ENCODE results near the gene JMJD8.

Gene JMJD8

GRCh38 chr16:659618-660017 lies 24.5 kb downstream of the JMJD8 start:
- no peak for DNase-seq (ENCODE audit: low read depth)

GRCh38 chr16:658679-659571 lies 25.2 kb downstream of the JMJD8 start:
- DNase-seq (ENCODE audit: low read depth): no peak

- no peak for DNase-seq (ENCODE audit: low read depth)
Observed at GRCh38 chr16:657487-657886, 26.6 kb downstream of the JMJD8 start.

GRCh38 chr16:654034-654433 lies 30.1 kb downstream of the JMJD8 start:
- no peak for DNase-seq (ENCODE audit: low read depth)

GRCh38 chr16:652454-653305 lies 31.5 kb downstream of the JMJD8 start:
- no peak for DNase-seq (ENCODE audit: low read depth)

GRCh38 chr16:651844-652243 lies 32.3 kb downstream of the JMJD8 start:
- no peak for DNase-seq (ENCODE audit: low read depth)

- no peak for DNase-seq (ENCODE audit: low read depth)
Observed at GRCh38 chr16:649631-650030, 34.5 kb downstream of the JMJD8 start.

- DNase-seq (ENCODE audit: low read depth): peak; percentile 91
Observed at GRCh38 chr16:648781-649589, 35.1 kb downstream of the JMJD8 start, which contains the start of gene WDR90. Gene WDR90 (plus strand): TSS chr16:649365. CDS start chr16:649417, 52 bp downstream.

GRCh38 chr16:648071-648780 lies 35.9 kb downstream of the JMJD8 start:
- DNase-seq (ENCODE audit: low read depth): no peak

GRCh38 chr16:647173-647902 lies 36.8 kb downstream of the JMJD8 start:
- DNase-seq (ENCODE audit: low read depth): no peak

GRCh38 chr16:646679-647172 lies 37.4 kb downstream of the JMJD8 start:
- DNase-seq (ENCODE audit: low read depth): no peak

GRCh38 chr16:645852-646678 lies 38.1 kb downstream of the JMJD8 start:
- DNase-seq (ENCODE audit: low read depth): no peak

- no peak for DNase-seq (ENCODE audit: low read depth)
Observed at GRCh38 chr16:644556-644955, 39.6 kb downstream of the JMJD8 start.

GRCh38 chr16:643050-643368 lies 41.1 kb downstream of the JMJD8 start:
- DNase-seq (ENCODE audit: low read depth): no peak

- DNase-seq (ENCODE audit: low read depth): no peak
Observed at GRCh38 chr16:642189-643049, 41.7 kb downstream of the JMJD8 start.

- DNase-seq (ENCODE audit: low read depth): peak; percentile 46
Observed at GRCh38 chr16:641326-642188, 42.6 kb downstream of the JMJD8 start, which contains the start of gene MCRIP2. Gene MCRIP2 (plus strand): TSS chr16:641828. CDS start chr16:641992, 164 bp downstream.

GRCh38 chr16:640614-641013 lies 43.5 kb downstream of the JMJD8 start:
- DNase-seq (ENCODE audit: low read depth): no peak

- no peak for DNase-seq (ENCODE audit: low read depth)
Observed at GRCh38 chr16:638836-639235, 45.3 kb downstream of the JMJD8 start.

Data from stimulated activated CD8-positive, alpha-beta memory T cell treated with anti-CD3 and anti-CD28 coated beads, Interleukin-15, amount 100 ng/mL, for 24 hours (primary cell).